Fibroblast of skin of right biceps (primary cell): Measurements from ENCODE around the gene WDPCP.
"Not testable (repeated sequence)": the region's sequence is repeated elsewhere in the genome, so short reads cannot be mapped to it uniquely, and the experiment has no call there.

ENCODE experiments used
- DNase-seq: peaks from one replicate; pipeline ENCODE4 v3.0.0-alpha.2; 2013

The WDPCP gene

GRCh38 chr2:63093502-63093901 is 494.8 kb downstream of the WDPCP start:
- DNase-seq, result no peak

GRCh38 chr2:63092857-63093256 is 495.4 kb downstream of the WDPCP start:
- no peak for DNase-seq

GRCh38 chr2:63092401-63092800 is 495.9 kb downstream of the WDPCP start:
- no peak for DNase-seq

- DNase-seq, result no peak
These were observed 501.6 kb downstream of the WDPCP start for GRCh38 chr2:63086687-63087086.

GRCh38 chr2:63081404-63081803 is 506.9 kb downstream of the WDPCP start:
- DNase-seq, result peak; percentile 1

DNA sequence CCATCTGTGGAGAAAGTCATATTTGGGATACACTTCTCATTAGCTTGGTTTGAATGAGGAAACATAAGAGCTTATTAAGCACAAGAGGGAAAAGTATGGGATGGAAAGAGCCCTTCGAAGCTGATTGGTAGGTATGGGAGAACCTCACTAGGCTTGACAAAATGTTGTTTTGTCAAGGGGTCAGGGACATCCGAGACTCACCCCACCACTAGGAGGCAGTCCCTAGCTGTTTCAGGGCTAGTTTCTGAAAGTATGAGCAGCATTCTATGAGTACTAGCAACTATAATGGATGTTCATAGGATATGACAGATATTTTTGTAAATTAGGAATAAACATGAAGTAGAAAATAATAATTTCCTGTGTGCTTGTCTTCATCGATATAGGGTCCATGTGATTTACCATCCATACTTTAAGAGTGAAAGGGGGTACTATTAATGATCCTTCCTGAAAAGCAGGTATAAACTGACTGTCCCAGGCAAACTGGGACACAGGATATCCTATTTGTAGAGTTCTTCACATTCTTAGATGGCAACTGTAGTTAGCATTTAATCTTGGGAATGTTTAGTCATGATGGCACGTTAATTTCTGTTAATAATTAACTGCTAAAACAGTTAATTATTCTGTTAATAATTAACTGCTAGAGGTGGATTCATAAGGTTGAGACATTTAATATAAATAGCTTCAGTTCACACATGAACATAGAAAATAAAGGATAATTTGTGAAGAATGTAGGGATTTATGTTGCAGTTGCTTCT is 509.2 kb downstream of the WDPCP start:
- DNase-seq, result peak; percentile 3

- not testable (repeated sequence) for DNase-seq
These were observed 513.9 kb downstream of the WDPCP start for GRCh38 chr2:63074399-63074798.

- no peak for DNase-seq
These were observed 514.3 kb downstream of the WDPCP start for GRCh38 chr2:63073994-63074393.

- no peak for DNase-seq
These were observed 516.6 kb downstream of the WDPCP start for GRCh38 chr2:63071664-63072063.
